HUDEP-2 (cell line): ENCODE results near the gene CAMK1D.
"Not testable (repeated sequence)": the region's sequence is repeated elsewhere in the genome, so short reads cannot be mapped to it uniquely, and the experiment has no call there.

Experiments used
- DNase-seq, 76 experiments: peaks; one replicate each; lab custom pipeline; 2025; ENCODE audit not compliant: unreplicated experiment in 76 of 76; lab: John Stamatoyannopoulos, UW

CAMK1D gene

DNA sequence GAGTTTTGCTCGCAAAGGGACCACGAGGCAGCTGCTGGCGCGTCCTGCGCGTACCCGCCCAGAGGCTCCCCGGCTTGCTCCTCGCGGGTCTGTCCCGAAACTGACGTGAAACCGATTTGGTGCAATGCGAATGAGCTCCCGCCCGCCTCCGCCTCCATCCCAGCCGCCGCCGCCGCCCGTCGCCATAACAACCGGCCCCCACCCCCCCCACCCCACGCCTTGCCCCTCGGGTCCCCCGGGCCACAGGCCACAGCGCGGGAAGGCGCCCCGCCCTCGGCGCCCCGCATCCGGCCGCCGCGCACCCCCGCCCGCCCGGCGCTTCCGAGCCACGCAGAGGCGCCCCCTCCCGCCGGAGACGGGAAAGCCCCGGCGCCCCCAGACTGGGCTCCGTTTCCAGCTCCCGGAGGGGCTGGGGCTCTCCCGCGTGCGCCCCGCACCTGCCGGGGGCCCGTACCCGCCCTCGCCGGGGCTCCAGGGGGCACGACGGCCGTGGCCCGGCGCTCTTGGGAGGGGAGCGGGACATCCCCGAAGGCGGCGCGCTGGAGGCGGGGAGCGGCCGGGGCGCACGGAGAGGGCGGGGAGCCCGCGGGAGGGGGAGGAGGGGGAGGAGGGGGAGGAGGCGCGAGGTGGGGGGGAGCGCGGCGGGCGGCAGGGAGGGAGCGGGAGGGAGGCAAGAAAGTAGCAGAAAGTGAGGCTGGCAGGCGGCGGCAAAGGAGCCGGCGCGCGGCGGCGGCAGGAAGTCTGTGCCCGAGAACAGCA, at the start of gene CAMK1D:
TSS of gene CAMK1D (plus strand) at position 678 of the 759 bp plus-strand sequence.
- peak in 69 of 76 experiments; percentile 6 to 82 (median 58) for DNase-seq

GRCh38 chr10:12301036-12301435, 48.3 kb upstream of the CAMK1D start:
- DNase-seq, result not testable (repeated sequence)

GRCh38 chr10:12308057-12308456, 41.3 kb upstream of the CAMK1D start:
- no peak for DNase-seq

GRCh38 chr10:12308736-12309375, 40.5 kb upstream of the CAMK1D start:
- no peak for DNase-seq

DNA sequence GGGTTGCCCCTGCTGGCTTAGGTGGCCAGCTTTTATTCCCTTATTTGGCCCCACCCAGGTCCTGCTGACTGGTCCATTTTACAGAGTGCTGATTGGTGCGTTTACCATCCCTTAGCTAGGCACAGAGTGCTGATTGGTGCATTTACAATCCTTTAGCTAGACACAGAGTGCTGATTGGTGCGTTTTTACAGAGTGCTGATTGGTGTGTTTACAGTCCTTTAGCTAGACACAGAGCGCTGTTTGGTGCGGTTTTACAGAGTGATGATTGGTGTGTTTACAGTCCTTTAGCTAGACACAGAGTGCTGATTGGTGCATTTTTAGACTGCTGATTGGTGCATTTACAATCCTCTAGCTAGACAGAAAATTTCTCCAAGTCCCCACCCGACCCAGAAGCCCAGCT, 39.6 kb upstream of the CAMK1D start:
- DNase-seq, result not testable (repeated sequence)

DNA sequence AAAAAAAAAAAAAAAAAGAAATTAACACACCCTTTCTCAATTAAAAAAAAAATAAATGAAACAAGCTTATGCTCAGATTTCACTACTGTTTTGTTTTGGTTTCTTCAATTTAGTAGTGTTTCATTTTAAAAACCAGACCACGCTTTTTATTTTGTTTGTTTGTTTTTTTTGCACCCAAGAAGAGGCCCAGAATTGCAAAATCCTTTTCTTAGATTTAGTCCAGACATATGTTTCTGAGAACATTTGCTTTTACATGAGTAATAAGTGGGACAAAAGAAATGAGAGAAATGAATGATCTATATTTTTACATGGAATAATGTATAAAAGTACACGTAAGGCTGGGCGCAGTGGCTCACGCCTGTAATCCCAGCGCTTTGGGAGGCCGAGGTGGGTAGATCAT, 34.5 kb upstream of the CAMK1D start:
- DNase-seq, result no peak

GRCh38 chr10:12319076-12319475, 30.3 kb upstream of the CAMK1D start:
- DNase-seq, result no peak

- DNase-seq, result no peak
These were observed 28.5 kb upstream of the CAMK1D start for GRCh38 chr10:12320892-12321291.

- DNase-seq, result no peak
These were observed 27.7 kb upstream of the CAMK1D start for GRCh38 chr10:12321641-12322040.

GRCh38 chr10:12322583-12323131, 26.7 kb upstream of the CAMK1D start:
- DNase-seq, result no peak

GRCh38 chr10:12324530-12324929, 24.8 kb upstream of the CAMK1D start:
- no peak for DNase-seq

GRCh38 chr10:12327074-12327473, 22.3 kb upstream of the CAMK1D start:
- DNase-seq, result no peak

GRCh38 chr10:12327476-12327875, 21.9 kb upstream of the CAMK1D start:
- DNase-seq, result no peak

GRCh38 chr10:12328312-12328711, 21.0 kb upstream of the CAMK1D start:
- peak in 1 of 76 experiments; percentile 1 for DNase-seq

DNA sequence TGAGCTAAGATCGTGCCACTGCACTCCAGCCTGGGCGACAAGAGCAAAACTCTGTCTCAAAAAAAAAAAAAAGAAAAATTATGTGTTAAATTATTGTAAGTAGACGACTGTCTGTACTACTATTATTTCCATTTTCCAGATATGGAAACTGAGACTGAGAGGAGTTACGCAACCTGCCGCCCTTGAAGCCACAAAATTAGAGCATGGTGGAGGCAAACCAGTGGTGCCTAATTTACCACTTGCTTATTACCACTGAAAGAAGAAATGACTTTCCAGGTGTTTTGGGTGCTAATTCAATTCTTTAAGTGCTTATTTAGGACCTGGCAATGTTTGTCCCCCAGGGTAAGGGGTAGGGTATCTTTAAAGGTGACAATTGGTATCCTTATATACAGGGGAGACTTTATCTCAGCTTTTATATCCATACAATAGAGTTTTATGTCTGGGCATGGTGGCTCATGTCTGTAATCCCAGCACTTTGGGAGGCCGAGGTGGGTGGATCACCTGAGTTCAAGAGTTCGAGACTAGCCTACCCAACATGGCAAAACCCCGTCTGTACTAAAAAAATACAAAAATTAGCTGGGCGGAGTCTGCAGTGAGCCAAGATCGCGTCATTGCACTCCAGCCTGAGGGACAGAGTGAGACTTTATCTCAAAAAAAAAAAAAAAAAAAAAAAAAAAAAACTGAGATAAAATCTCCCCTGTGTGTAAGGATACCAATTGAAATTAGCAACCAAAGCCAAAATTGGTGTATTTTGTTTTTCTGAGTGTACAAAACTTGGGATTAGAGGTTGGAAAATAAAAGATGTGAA, 16.6 kb upstream of the CAMK1D start:
- peak in 4 of 76 experiments; percentile 2 to 8 (median 4) for DNase-seq

DNA sequence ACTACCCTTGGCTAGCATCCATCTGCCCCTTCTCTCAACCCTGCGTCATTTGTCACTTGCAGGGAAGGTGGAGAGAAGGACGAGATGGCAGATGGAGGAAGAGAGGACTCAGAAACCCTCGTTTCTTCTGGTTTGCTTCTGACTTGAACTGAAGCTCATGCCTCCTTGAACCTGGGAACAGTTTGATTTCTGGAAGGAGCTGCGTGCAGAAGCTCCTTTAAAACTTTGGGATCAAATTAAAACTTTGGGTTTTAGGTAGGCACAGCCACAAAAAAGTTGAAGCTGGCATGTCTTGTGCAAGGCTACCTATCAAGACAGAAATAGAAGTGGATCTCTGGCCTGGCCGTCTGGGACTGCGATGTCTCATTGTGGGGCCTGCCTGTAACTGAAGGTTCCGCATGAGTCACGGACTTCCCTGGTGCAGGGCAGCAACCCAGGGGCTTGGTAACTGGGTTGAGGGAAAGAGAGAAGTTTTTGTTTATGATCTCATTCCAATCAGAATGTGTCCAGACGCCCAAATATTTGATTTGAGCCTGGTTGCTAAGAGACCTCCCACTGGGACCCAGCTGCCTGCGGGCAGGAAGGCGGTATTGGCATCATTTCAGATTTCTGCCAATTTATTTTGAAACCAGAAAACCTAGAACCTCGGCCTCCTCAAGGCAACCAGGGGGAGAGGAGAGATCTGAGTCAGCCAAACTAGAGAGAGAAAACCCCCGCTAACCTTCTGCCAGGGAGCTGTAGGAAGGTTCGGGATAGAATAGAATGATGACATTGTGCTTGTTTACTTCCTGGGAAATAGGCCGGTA, 15.8 kb upstream of the CAMK1D start:
- DNase-seq, result peak in 9 of 76 experiments; percentile 5 to 21 (median 9)

GRCh38 chr10:12334186-12334530, 15.2 kb upstream of the CAMK1D start:
- DNase-seq, result no peak

- DNase-seq, result not testable (repeated sequence)
These were observed 14.2 kb upstream of the CAMK1D start for GRCh38 chr10:12335169-12335568.

DNA sequence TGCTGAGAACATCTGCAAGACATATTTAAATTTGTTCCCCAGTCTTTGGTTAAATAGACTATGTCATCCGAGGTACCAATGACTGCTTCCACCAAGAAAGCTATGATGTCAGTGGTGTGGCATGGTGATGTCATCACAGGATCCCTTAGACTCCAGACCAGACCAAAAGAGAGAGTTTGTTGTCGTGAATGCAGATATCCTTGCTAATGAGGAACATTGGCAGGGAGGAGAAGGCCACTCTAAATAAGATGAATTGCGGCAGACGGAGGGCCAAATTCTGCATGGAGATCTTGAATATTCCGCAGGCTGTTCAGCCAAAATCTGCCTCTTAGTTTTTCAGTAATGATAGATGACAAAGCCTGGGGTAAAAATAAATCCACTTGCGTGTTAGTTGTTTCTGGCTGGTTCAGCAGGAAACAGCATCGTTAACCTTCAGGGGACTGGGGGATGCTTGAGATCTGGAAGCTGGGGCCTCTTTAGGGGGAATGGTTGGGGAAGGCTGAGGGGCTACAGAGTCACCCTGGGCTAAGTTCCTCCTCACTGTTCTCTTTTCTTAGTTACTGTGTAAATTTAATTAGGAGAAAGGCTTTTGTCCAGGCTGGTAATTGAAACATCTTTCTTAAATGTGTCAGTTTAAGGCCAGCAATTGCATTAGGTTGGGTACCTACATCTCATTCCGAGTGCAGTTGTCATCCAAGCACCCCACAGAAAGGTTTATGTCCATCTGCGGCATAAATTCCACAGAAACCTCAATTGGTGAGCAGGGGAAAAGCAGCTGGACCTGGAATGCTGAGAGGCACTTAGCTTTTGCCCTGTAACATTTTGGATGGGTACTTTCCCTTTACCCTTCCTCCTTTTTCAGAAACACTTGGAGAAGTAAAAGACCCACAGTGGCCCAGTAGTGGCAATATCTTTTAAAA, 11.6 kb upstream of the CAMK1D start:
- DNase-seq, result no peak
